ENCODE results near the gene PPEF1.

DNA sequence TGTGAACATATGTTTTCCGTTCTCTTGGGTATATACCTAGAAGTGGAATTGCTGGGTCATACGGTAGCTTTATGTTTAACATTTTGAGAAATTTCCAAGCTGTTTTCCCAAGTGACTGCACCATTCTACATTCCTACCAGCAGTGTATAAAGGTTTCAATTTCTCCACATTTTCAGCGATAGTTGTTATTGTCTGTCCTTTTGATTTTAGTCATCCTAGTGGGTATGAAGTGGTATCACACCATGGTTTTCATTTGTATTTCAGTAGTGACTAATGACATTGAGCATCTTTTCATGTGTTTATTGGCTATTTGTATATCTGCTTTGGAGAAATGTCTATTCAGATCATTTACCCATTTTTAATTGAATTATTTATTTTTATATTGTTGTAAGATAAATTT is 2.4 kb downstream of the PPEF1 start:
- TF ChIP-seq CTCF (IDR thresholded peaks at IDR 0.05; ENCODE audit: insufficient read depth, low read depth, low read length) (no peak), EZH2 (IDR thresholded peaks at IDR 0.05; ENCODE audit: insufficient read depth, low read length) (no peak)
